HG03460 (cell line): Measurements from ENCODE around the gene FNDC3B.

Source experiments
- ATAC-seq: cut with Tn5 transposase; IDR thresholded peaks from one replicate; pipeline ENCODE4 v1.9.1; 2021; ENCODE audit not compliant: unreplicated experiment

FNDC3B gene

GRCh38 chr3:172300862-172301261, 261.5 kb downstream of the FNDC3B start:
- ATAC-seq: no peak

- ATAC-seq: no peak
Observed at GRCh38 chr3:172302203-172302602, 262.8 kb downstream of the FNDC3B start.

- ATAC-seq: no peak
Observed at GRCh38 chr3:172303181-172303580, 263.8 kb downstream of the FNDC3B start.

GRCh38 chr3:172303941-172304558, 264.7 kb downstream of the FNDC3B start:
- ATAC-seq: no peak

- ATAC-seq: no peak
Observed at GRCh38 chr3:172305552-172305951, 266.2 kb downstream of the FNDC3B start.

- no peak for ATAC-seq
Observed at GRCh38 chr3:172305974-172306373, 266.6 kb downstream of the FNDC3B start.

- no peak for ATAC-seq
Observed at GRCh38 chr3:172307141-172307560, 267.8 kb downstream of the FNDC3B start.

- no peak for ATAC-seq
Observed at GRCh38 chr3:172309059-172309458, 269.7 kb downstream of the FNDC3B start.

- no peak for ATAC-seq
Observed at GRCh38 chr3:172309741-172310427, 270.5 kb downstream of the FNDC3B start.

- ATAC-seq: no peak
Observed at GRCh38 chr3:172310428-172310760, 271.0 kb downstream of the FNDC3B start.

GRCh38 chr3:172311217-172311616, 271.8 kb downstream of the FNDC3B start:
- ATAC-seq: no peak

- ATAC-seq: no peak
Observed at GRCh38 chr3:172312001-172312400, 272.6 kb downstream of the FNDC3B start.

- no peak for ATAC-seq
Observed at GRCh38 chr3:172312711-172313110, 273.3 kb downstream of the FNDC3B start.

GRCh38 chr3:172313671-172314070, 274.3 kb downstream of the FNDC3B start:
- no peak for ATAC-seq

GRCh38 chr3:172314591-172315160, 275.3 kb downstream of the FNDC3B start:
- no peak for ATAC-seq

- no peak for ATAC-seq
Observed at GRCh38 chr3:172315401-172316091, 276.2 kb downstream of the FNDC3B start.

- no peak for ATAC-seq
Observed at GRCh38 chr3:172316758-172317157, 277.4 kb downstream of the FNDC3B start.

- ATAC-seq: no peak
Observed at GRCh38 chr3:172317481-172317880, 278.1 kb downstream of the FNDC3B start.

- ATAC-seq: peak; percentile 76
Observed at GRCh38 chr3:172317984-172318383, 278.6 kb downstream of the FNDC3B start.

GRCh38 chr3:172319595-172319994, 280.2 kb downstream of the FNDC3B start:
- no peak for ATAC-seq

GRCh38 chr3:172320468-172320867, 281.1 kb downstream of the FNDC3B start:
- no peak for ATAC-seq

GRCh38 chr3:172321035-172321434, 281.7 kb downstream of the FNDC3B start:
- no peak for ATAC-seq
